ENCODE measurements around the gene IFFO2. TPM values are rescaled to one million over a fixed set of nuclear protein-coding genes. Genes with fewer than 3 reads are reported as not detected.

IFFO2 gene
- total and polyA plus RNA-seq, 2 experiments from 2014 or later = 0.71 to 7.5 TPM

- H2AFZ ChIP-seq = no peak overlapping the region
- H3K4me1 ChIP-seq (ENCODE audit: insufficient read depth) = peaks cover 5% of the 10 kb centered on the region; the same call in 1 of the 2 replicates
- H3K36me3 Mint-ChIP-seq (ENCODE audit: low read depth) = peaks cover 8% of the 10 kb centered on the region; the same call in 2 of the 3 replicates
- TF ChIP-seq EZH2 (IDR thresholded peaks at IDR 0.05; ENCODE audit: low read depth, unreplicated experiment) = no peak
- TF ChIP-seq ZNF114 (CRISPR knock-in tag; IDR thresholded peaks at IDR 0.05) = no peak
- no peak for TF ChIP-seq STAT1 (IDR thresholded peaks at IDR 0.05; ENCODE audit: unreplicated experiment)
- no peak for TF ChIP-seq ZNF462 (CRISPR knock-in tag; IDR thresholded peaks at IDR 0.05)
- TF ChIP-seq REST (IDR thresholded peaks at IDR 0.05; ENCODE audit: unreplicated experiment) = no peak
- TF ChIP-seq JUNB (IDR thresholded peaks at IDR 0.05; ENCODE audit: unreplicated experiment) = no peak
- TF ChIP-seq POLR2AphosphoS5 (IDR thresholded peaks at IDR 0.05; ENCODE audit: low read depth) = no peak
- TF ChIP-seq ETS1 (IDR thresholded peaks at IDR 0.05) = no peak
- no peak for TF ChIP-seq CTCF (conservative IDR thresholded peaks at IDR 0.05; ENCODE audit: low read depth in 2 of 2)
- TF ChIP-seq NANOG (IDR thresholded peaks at IDR 0.05; ENCODE audit: borderline replicate concordance) = no peak
- no peak for TF ChIP-seq EZH2phosphoT487 (IDR thresholded peaks at IDR 0.05; ENCODE audit: unreplicated experiment)
- no peak overlapping the region for H3K27ac Mint-ChIP-seq
- no peak overlapping the region for H3K4me2 ChIP-seq
- no peaks in the 10 kb centered on the region for H3K79me2 ChIP-seq (replicated peaks; ENCODE audit: insufficient read depth)
- H3K36me3 ChIP-seq (ENCODE audit: insufficient read depth) = no peaks in the 10 kb centered on the region
- no peaks in the 10 kb centered on the region for H3K4me1 Mint-ChIP-seq
- no peaks in the 10 kb centered on the region for H3F3A ChIP-seq (replicated peaks; ENCODE audit: low read depth)
- H3K27me3 ChIP-seq (ENCODE audit: insufficient read depth) = no peaks in the 10 kb centered on the region
- no peak for DNase-seq (ENCODE audit: low spot score)
- no peaks in the 10 kb centered on the region for H4K20me1 ChIP-seq (replicated peaks; ENCODE audit: insufficient read depth)
- no peaks in the 10 kb centered on the region for H3K9me3 Mint-ChIP-seq
- H3K27me3 Mint-ChIP-seq (ENCODE audit: insufficient read depth, low read depth, poor library complexity) = peaks cover 3% of the 10 kb centered on the region
- no peak overlapping the region for H3K4me3 ChIP-seq
- ATAC-seq = no peak
- H3K27ac ChIP-seq (ENCODE audit: low read depth) = no peak overlapping the region
- no peak overlapping the region for H3K4me3 Mint-ChIP-seq
- H3K9me2 ChIP-seq (ENCODE audit: insufficient read depth) = no peaks in the 10 kb centered on the region
These were observed 73.4 kb downstream of the IFFO2 start for GRCh38 chr1:18883079-18883478.
